K562 (cell line): ENCODE data around the gene IL1RAPL2. TPM values are rescaled to one million over a fixed set of nuclear protein-coding genes. Genes with fewer than 3 reads are reported as not detected.

Experiments
- ATAC-seq: fragments of 200-7000 bp; cut with Tn5 transposase; 3 replicates; pipeline ENCODE4 v1.9.1; 2020; ENCODE audit warnings: moderate library complexity
- BruUV-seq: library from RNA; stranded (reverse); fragments of 400-500 nt; replicated peaks from 2 replicates; lab custom pipeline; 2021; lab: Mats Ljungman, UMichigan
- CTCF ChIA-PET: fragments of 300-600 bp; formaldehyde crosslinking; extraction: SDS; loops from one replicate; lab custom pipeline; 2021; ENCODE audit warnings: low intra/inter-chr PET ratio; lab: Yijun Ruan, JAX
- POLR2A ChIA-PET: fragments of 300-600, 350-650 bp; sonication (Branson Sonifier 250); formaldehyde crosslinking; extraction: SDS; loops from one replicate; lab custom pipeline; 2021; ENCODE audit warnings: antibody characterized with exemption, inconsistent platforms; lab: Yijun Ruan, JAX
- DNase-seq, 4 experiments: peaks; one replicate each; pipeline versions ENCODE4 v3.0.0 to v3.0.0-alpha.2; 2011 to 2018; ENCODE audit warnings: low spot score in 3 of 4, mixed read lengths in 3 of 4; ENCODE audit errors: extremely low read depth in 1 of 4
- FAIRE-seq: peaks from 2 replicates; lab custom pipeline; 2011; peaks lifted over from hg19 to GRCh38; lab: Jason Lieb, UNC
- H2AFZ ChIP-seq: 2 replicates; pipeline ENCODE4 v1.6.0; 2011; ENCODE audit warnings: low read depth, low read length, control low read depth, inconsistent platforms
- H3K27ac ChIP-seq: fragments of 200-600 bp; 3 replicates; pipeline ENCODE4 v1.8.0; 2011; ENCODE audit warnings: low read depth, mild to moderate bottlenecking, control low read depth, inconsistent platforms, low read length, moderate library complexity, mixed read lengths; ENCODE audit errors: extremely low read depth
- H3K27me3 ChIP-seq, 2 experiments: fragments of 300-600 bp in 1 of 2; 2 replicates in 1 of 2; 3 replicates in 1 of 2; pipeline versions ENCODE4 v1.6.0 to v1.8.0; 2011; ENCODE audit warnings: inconsistent platforms in 2 of 2, low read length in 2 of 2, mild to moderate bottlenecking in 1 of 2, mixed read lengths in 1 of 2, moderate library complexity in 1 of 2; ENCODE audit not compliant: control insufficient read depth in 2 of 2, insufficient read depth in 2 of 2
- H3K36me3 ChIP-seq: fragments of 300-600 bp; 3 replicates; pipeline ENCODE4 v1.8.0; 2011; ENCODE audit warnings: mild to moderate bottlenecking, low read length, inconsistent platforms; ENCODE audit not compliant: control insufficient read depth, insufficient read depth
- H3K4me1 ChIP-seq, 2 experiments: fragments of 200-600 bp in 1 of 2; replicated peaks in 1 of 2; 2 replicates in 1 of 2; 3 replicates in 1 of 2; pipeline versions ENCODE4 v1.5.1 to v1.8.0; 2011; ENCODE audit warnings: inconsistent platforms in 2 of 2, low read length in 2 of 2, mild to moderate bottlenecking in 1 of 2, mixed read lengths in 1 of 2, moderate library complexity in 1 of 2; ENCODE audit not compliant: control insufficient read depth in 2 of 2, insufficient read depth in 2 of 2
- H3K4me2 ChIP-seq: 2 replicates; pipeline ENCODE4 v1.6.1; 2011; ENCODE audit warnings: low read length, control low read depth, inconsistent platforms, mixed read lengths; ENCODE audit not compliant: insufficient read depth
- H3K4me3 ChIP-seq: fragments of 200-600 bp; sonication (generic), shearing (Covaris generic); 2 replicates; pipeline ENCODE4 v1.5.1; 2016; ENCODE audit warnings: control low read depth, inconsistent platforms
- H3K79me2 ChIP-seq: fragments of 200-600 bp; 3 replicates; pipeline ENCODE4 v1.8.0; 2011; ENCODE audit warnings: low read length, inconsistent platforms; ENCODE audit not compliant: control insufficient read depth, insufficient read depth
- H3K9ac ChIP-seq, 2 experiments: 2 replicates each; pipeline versions ENCODE4 v1.6.0 to v1.6.1; 2011; ENCODE audit warnings: low read depth in 2 of 2, low read length in 2 of 2, control low read depth in 1 of 2, inconsistent platforms in 1 of 2, mild to moderate bottlenecking in 1 of 2, mixed read lengths in 1 of 2; ENCODE audit not compliant: insufficient read depth in 1 of 2
- H3K9me1 ChIP-seq: one replicate; pipeline ENCODE4 v1.6.0; 2011; ENCODE audit warnings: inconsistent platforms, mild to moderate bottlenecking, low read length, moderate library complexity; ENCODE audit not compliant: control insufficient read depth, insufficient read depth
- H3K9me3 ChIP-seq: replicated peaks from 2 replicates; pipeline ENCODE4 v1.5.1; 2011; ENCODE audit warnings: low read depth, low read length, inconsistent platforms; ENCODE audit not compliant: control insufficient read depth, insufficient read depth
- H4K20me1 ChIP-seq: replicated peaks from 2 replicates; pipeline ENCODE4 v1.6.1; 2011; ENCODE audit warnings: low read length, inconsistent platforms, mixed read lengths; ENCODE audit not compliant: control insufficient read depth, insufficient read depth
- GABPB2 ChIP-seq: fragments of 250-450 bp; sonication (Bioruptor Pico); conservative IDR thresholded peaks from 2 replicates; pipeline ENCODE4 v1.5.1; 2021; ENCODE audit warnings: mild to moderate bottlenecking
- ZKSCAN3 ChIP-seq: fragments of 250-450 bp; sonication (Bioruptor Pico); IDR thresholded peaks from 2 replicates; pipeline ENCODE4 v1.4.0; 2020
- WGBS: fragments of 100-300 bp; shearing (Covaris generic); methylation state at CpG from one replicate; pipeline ENCODE4 v1.1.6; 2016; ENCODE audit warnings: low coverage, mixed read lengths; ENCODE audit not compliant: insufficient coverage; ENCODE audit errors: missing lambda C conversion rate; 5-methylcytosine and 5-hydroxymethylcytosine counted together
- in situ Hi-C: fragments of 300-500 bp; cut with MboI; formaldehyde crosslinking; loops from 4 replicates; pipeline ENCODE4 v1.15.0; 2018; ENCODE audit warnings: inconsistent platforms, mixed read lengths
- intact Hi-C: fragments of 100-400 bp; cut with micrococcal nuclease; formaldehyde crosslinking; loops from 2 replicates; pipeline ENCODE4 v1.14.2; 2022
- polyA plus RNA-seq, 8 experiments: library from polyadenylated mRNA; depleted of rRNA in 4 of 8; stranded (reverse) in 5 of 8; unstranded in 3 of 8; fragments of >200 nt; fragmentation: Nextera tagmentation in 2 of 8; fragmentation: Illumina TruSeq in 1 of 8; extraction: Ambion mirVana in 2 of 8; extraction: Trizol in 1 of 8; gene quantifications; 2 replicates each; pipeline versions ENCODE4 v1.2.1 to v1.2.3, GENCODE V29; 2011 to 2014; ENCODE audit warnings: inconsistent platforms in 1 of 8, missing spikeins in 1 of 8
- total RNA-seq, 7 experiments: library from RNA; depleted of rRNA in 6 of 7; stranded (reverse); fragments of >200 nt in 6 of 7; fragmentation: Illumina TruSeq in 2 of 7; extraction: Trizol in 2 of 7; gene quantifications; 2 replicates each; pipeline versions ENCODE4 v1.2.1 to v1.2.3, GENCODE V29; 2011 to 2021; ENCODE audit warnings: low replicate concordance in 1 of 7
- TF ChIP-seq, protein P1 (sequence below): fragments of 250-450 bp; sonication (Bioruptor Pico); IDR thresholded peaks from 2 replicates; pipeline ENCODE4 v1.4.0; 2020
- TF ChIP-seq, protein P2 (sequence below): fragments of 450-650 bp; conservative IDR thresholded peaks from 2 replicates; pipeline ENCODE4 v1.6.1; 2016; ENCODE audit warnings: missing genetic modification characterization, low read depth, mild to moderate bottlenecking, control low read depth, missing compliant biosample characterization
- TF ChIP-seq, protein P3 (sequence below): fragments of 450-650 bp; IDR thresholded peaks from 2 replicates; pipeline ENCODE4 v1.7.1; 2018; ENCODE audit warnings: mild to moderate bottlenecking, low read depth; ENCODE audit not compliant: partially characterized antibody

Gene IL1RAPL2
- total and polyA plus RNA-seq, 9 of the 15 experiments (the other 6 are each of a cell fraction or from before 2014, with no cell fraction given): not detected

DNA sequence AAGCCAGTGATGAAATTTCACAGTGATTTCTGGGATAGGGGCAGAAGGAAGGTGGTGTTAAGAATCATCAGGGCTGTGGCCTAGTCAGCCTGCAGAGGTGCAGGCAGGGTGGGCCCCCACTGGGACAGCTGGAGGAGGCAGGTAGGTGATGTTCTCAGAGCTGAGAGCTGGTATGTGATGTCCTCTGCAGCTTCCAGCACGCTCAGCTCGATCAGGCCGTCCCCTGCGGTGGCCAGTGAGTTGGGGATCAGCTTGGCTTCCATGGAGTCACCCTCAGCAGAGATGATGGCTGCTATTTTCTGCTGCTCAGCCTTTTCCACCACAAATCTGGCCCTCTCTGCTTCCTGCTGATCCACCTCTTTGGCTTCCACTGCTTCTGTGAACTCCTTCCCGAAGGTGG, 81.1 kb downstream of the IL1RAPL2 start:
- CTCF ChIA-PET: no interaction called here

More for the DNA sequence above, 81.1 kb downstream of the IL1RAPL2 start:
- POLR2A ChIA-PET: no interaction called here
- H3K9me1 ChIP-seq: no peaks in the 10 kb centered on the region
- TF ChIP-seq, protein P1, sequence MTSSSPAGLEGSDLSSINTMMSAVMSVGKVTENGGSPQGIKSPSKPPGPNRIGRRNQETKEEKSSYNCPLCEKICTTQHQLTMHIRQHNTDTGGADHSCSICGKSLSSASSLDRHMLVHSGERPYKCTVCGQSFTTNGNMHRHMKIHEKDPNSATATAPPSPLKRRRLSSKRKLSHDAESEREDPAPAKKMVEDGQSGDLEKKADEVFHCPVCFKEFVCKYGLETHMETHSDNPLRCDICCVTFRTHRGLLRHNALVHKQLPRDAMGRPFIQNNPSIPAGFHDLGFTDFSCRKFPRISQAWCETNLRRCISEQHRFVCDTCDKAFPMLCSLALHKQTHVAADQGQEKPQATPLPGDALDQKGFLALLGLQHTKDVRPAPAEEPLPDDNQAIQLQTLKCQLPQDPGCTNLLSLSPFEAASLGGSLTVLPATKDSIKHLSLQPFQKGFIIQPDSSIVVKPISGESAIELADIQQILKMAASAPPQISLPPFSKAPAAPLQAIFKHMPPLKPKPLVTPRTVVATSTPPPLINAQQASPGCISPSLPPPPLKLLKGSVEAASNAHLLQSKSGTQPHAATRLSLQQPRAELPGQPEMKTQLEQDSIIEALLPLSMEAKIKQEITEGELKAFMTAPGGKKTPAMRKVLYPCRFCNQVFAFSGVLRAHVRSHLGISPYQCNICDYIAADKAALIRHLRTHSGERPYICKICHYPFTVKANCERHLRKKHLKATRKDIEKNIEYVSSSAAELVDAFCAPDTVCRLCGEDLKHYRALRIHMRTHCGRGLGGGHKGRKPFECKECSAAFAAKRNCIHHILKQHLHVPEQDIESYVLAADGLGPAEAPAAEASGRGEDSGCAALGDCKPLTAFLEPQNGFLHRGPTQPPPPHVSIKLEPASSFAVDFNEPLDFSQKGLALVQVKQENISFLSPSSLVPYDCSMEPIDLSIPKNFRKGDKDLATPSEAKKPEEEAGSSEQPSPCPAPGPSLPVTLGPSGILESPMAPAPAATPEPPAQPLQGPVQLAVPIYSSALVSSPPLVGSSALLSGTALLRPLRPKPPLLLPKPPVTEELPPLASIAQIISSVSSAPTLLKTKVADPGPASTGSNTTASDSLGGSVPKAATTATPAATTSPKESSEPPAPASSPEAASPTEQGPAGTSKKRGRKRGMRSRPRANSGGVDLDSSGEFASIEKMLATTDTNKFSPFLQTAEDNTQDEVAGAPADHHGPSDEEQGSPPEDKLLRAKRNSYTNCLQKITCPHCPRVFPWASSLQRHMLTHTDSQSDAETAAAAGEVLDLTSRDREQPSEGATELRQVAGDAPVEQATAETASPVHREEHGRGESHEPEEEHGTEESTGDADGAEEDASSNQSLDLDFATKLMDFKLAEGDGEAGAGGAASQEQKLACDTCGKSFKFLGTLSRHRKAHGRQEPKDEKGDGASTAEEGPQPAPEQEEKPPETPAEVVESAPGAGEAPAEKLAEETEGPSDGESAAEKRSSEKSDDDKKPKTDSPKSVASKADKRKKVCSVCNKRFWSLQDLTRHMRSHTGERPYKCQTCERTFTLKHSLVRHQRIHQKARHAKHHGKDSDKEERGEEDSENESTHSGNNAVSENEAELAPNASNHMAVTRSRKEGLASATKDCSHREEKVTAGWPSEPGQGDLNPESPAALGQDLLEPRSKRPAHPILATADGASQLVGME (CRISPR knock-in tag): no peak
- TF ChIP-seq, protein P2, sequence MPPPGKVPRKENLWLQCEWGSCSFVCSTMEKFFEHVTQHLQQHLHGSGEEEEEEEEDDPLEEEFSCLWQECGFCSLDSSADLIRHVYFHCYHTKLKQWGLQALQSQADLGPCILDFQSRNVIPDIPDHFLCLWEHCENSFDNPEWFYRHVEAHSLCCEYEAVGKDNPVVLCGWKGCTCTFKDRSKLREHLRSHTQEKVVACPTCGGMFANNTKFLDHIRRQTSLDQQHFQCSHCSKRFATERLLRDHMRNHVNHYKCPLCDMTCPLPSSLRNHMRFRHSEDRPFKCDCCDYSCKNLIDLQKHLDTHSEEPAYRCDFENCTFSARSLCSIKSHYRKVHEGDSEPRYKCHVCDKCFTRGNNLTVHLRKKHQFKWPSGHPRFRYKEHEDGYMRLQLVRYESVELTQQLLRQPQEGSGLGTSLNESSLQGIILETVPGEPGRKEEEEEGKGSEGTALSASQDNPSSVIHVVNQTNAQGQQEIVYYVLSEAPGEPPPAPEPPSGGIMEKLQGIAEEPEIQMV (tag): no peak
- TF ChIP-seq ZKSCAN3 (CRISPR knock-in tag): no peak
- no peak for TF ChIP-seq GABPB2 (CRISPR knock-in tag)
- TF ChIP-seq, protein P3, sequence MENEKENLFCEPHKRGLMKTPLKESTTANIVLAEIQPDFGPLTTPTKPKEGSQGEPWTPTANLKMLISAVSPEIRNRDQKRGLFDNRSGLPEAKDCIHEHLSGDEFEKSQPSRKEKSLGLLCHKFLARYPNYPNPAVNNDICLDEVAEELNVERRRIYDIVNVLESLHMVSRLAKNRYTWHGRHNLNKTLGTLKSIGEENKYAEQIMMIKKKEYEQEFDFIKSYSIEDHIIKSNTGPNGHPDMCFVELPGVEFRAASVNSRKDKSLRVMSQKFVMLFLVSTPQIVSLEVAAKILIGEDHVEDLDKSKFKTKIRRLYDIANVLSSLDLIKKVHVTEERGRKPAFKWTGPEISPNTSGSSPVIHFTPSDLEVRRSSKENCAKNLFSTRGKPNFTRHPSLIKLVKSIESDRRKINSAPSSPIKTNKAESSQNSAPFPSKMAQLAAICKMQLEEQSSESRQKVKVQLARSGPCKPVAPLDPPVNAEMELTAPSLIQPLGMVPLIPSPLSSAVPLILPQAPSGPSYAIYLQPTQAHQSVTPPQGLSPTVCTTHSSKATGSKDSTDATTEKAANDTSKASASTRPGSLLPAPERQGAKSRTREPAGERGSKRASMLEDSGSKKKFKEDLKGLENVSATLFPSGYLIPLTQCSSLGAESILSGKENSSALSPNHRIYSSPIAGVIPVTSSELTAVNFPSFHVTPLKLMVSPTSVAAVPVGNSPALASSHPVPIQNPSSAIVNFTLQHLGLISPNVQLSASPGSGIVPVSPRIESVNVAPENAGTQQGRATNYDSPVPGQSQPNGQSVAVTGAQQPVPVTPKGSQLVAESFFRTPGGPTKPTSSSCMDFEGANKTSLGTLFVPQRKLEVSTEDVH: no peak
- no peaks in the 10 kb centered on the region for H3K79me2 ChIP-seq
- H3K9me3 ChIP-seq: no peaks in the 10 kb centered on the region
- DNase-seq: no peak
- intact Hi-C loops: no loop called here
- H3K9ac ChIP-seq: no peak overlapping the region
- in situ Hi-C loops: no loop called here
- no peak overlapping the region for H3K4me2 ChIP-seq
- H3K4me3 ChIP-seq: no peak overlapping the region
- no peak overlapping the region for H3K27ac ChIP-seq
- no peaks in the 10 kb centered on the region for H4K20me1 ChIP-seq
- WGBS: 0% methylated on average over 2 of the region's 5 CpGs
- no TSS peak for BruUV-seq
- no peak overlapping the region for H2AFZ ChIP-seq
- FAIRE-seq: no peak
- no peaks in the 10 kb centered on the region for H3K4me1 ChIP-seq
- H3K36me3 ChIP-seq: no peaks in the 10 kb centered on the region
- no peak for ATAC-seq
- no peaks in the 10 kb centered on the region for H3K27me3 ChIP-seq
